ENCODE results near the gene PTPRD.

PTPRD gene

GRCh38 chr9:8309258-8309657 lies 2303.5 kb downstream of the PTPRD start:
- no peak for DNase-seq (ENCODE audit: low spot score)
- FAIRE-seq = no peak

GRCh38 chr9:8304720-8305119 lies 2308.1 kb downstream of the PTPRD start:
- FAIRE-seq = no peak

GRCh38 chr9:8301296-8301695 lies 2311.5 kb downstream of the PTPRD start:
- FAIRE-seq (no peak), DNase-seq (ENCODE audit: low spot score) (no peak)

More at GRCh38 chr9:8304720-8305119, 2308.1 kb downstream of the PTPRD start:
- no peak for DNase-seq (ENCODE audit: low spot score)

GRCh38 chr9:8297047-8297446 lies 2315.8 kb downstream of the PTPRD start:
- no peak for FAIRE-seq
- no peak for DNase-seq (ENCODE audit: low spot score)

- FAIRE-seq (no peak), DNase-seq (ENCODE audit: low spot score) (no peak)
Observed at GRCh38 chr9:8292657-8293056, 2320.1 kb downstream of the PTPRD start.

GRCh38 chr9:8289681-8290080 lies 2323.1 kb downstream of the PTPRD start:
- FAIRE-seq = no peak
- DNase-seq (ENCODE audit: low spot score) = no peak

- FAIRE-seq (no peak), DNase-seq (ENCODE audit: low spot score) (no peak)
Observed at GRCh38 chr9:8287970-8288369, 2324.8 kb downstream of the PTPRD start.

GRCh38 chr9:8287501-8287900 lies 2325.3 kb downstream of the PTPRD start:
- no peak for DNase-seq (ENCODE audit: low spot score)

GRCh38 chr9:8284884-8285283 lies 2327.9 kb downstream of the PTPRD start:
- FAIRE-seq (no peak), DNase-seq (ENCODE audit: low spot score) (no peak)

More at GRCh38 chr9:8287501-8287900, 2325.3 kb downstream of the PTPRD start:
- no peak for FAIRE-seq

GRCh38 chr9:8282535-8282934 lies 2330.3 kb downstream of the PTPRD start:
- DNase-seq (ENCODE audit: low spot score) = no peak
- FAIRE-seq = no peak

GRCh38 chr9:8280811-8281210 lies 2332.0 kb downstream of the PTPRD start:
- FAIRE-seq (no peak), DNase-seq (ENCODE audit: low spot score) (no peak)

- FAIRE-seq (no peak), DNase-seq (ENCODE audit: low spot score) (no peak)
Observed at GRCh38 chr9:8278048-8278447, 2334.8 kb downstream of the PTPRD start.

- no peak for DNase-seq (ENCODE audit: low spot score)
- no peak for FAIRE-seq
Observed at GRCh38 chr9:8270235-8270634, 2342.6 kb downstream of the PTPRD start.

GRCh38 chr9:8268881-8269280 lies 2343.9 kb downstream of the PTPRD start:
- FAIRE-seq (no peak), DNase-seq (ENCODE audit: low spot score) (no peak)

GRCh38 chr9:8268216-8268878 lies 2344.5 kb downstream of the PTPRD start:
- FAIRE-seq (no peak), DNase-seq (ENCODE audit: low spot score) (no peak)

GRCh38 chr9:8267636-8268035 lies 2345.2 kb downstream of the PTPRD start:
- FAIRE-seq (no peak), DNase-seq (ENCODE audit: low spot score) (no peak)

GRCh38 chr9:8266861-8267260 lies 2345.9 kb downstream of the PTPRD start:
- DNase-seq (ENCODE audit: low spot score) (no peak), FAIRE-seq (no peak)

GRCh38 chr9:8265281-8265680 lies 2347.5 kb downstream of the PTPRD start:
- no peak for FAIRE-seq
- DNase-seq (ENCODE audit: low spot score) = no peak
